ENCODE data around the gene HOXA6. TPM values are rescaled to one million over a fixed set of nuclear protein-coding genes. Genes with fewer than 3 reads are reported as not detected.
A peak's percentile ranks its signal among the peaks of the same experiment; 100 is the strongest.

HOXA6 gene
- total and polyA plus RNA-seq, 2 donors (not counting 1 experiment from before 2014, with no cell fraction given): 1.2 to 3.6 TPM

- no peaks in the 10 kb centered on the region for H3K36me3 ChIP-seq (ENCODE audit: control insufficient read depth, insufficient read depth, low read length)
- peaks cover 35% of the 10 kb centered on the region for H3K79me2 ChIP-seq (ENCODE audit: control insufficient read depth, insufficient read depth, low read length)
- no peaks in the 10 kb centered on the region for H3K27me3 ChIP-seq (ENCODE audit: control insufficient read depth, insufficient read depth, low read length)
- peak overlapping the region; percentile 90 for H3K4me2 ChIP-seq (ENCODE audit: extremely low read depth, insufficient read depth, low read length)
- TF ChIP-seq EZH2 (IDR thresholded peaks at IDR 0.05; ENCODE audit: low read length, missing control alignments) (no peak), CTCF (conservative IDR thresholded peaks at IDR 0.05 in 1 of 2, IDR thresholded peaks at IDR 0.05 in 1 of 2; ENCODE audit: low read depth in 1 of 2, low read length in 2 of 2) (no peak)
- peak overlapping the region; percentile 74 for H3K27ac ChIP-seq (ENCODE audit: insufficient read depth, low read length)
- peak overlapping the region; percentile 35 for H3K9ac ChIP-seq (ENCODE audit: insufficient read depth, low read length)
- peak overlapping the region; percentile 35 to 57 (median 41) for H3K4me3 ChIP-seq (replicated peaks in 1 of 4; ENCODE audit: control extremely low read depth in 1 of 4, insufficient read depth in 1 of 4, low read depth in 3 of 4, low read length in 4 of 4)
- peak; percentile 41 to 42 for DNase-seq (ENCODE audit: low read depth in 2 of 2)
- H3K4me1 ChIP-seq (ENCODE audit: control insufficient read depth, extremely low read depth, insufficient read depth, low read length): peaks cover 27% of the 10 kb centered on the region
- H4K20me1 ChIP-seq (ENCODE audit: control insufficient read depth, extremely low read depth, insufficient read depth, low read length): no peaks in the 10 kb centered on the region
- no peaks in the 10 kb centered on the region for H3K9me3 ChIP-seq (ENCODE audit: control insufficient read depth, insufficient read depth, low read depth, low read length)
- no peak overlapping the region for H2AFZ ChIP-seq (ENCODE audit: low read length)
Observed at GRCh38 chr7:27122077-27122910, 25.3 kb downstream of the HOXA6 start.

- Histone ChIP-seq H3K36me3 (ENCODE audit: control insufficient read depth, insufficient read depth, low read length) (no peaks in the 10 kb centered on the region), H3K9ac (ENCODE audit: insufficient read depth, low read length) (no peak overlapping the region), H3K79me2 (ENCODE audit: control insufficient read depth, insufficient read depth, low read length) (peaks cover 41% of the 10 kb centered on the region), H2AFZ (ENCODE audit: low read length) (no peak overlapping the region), H3K4me1 (ENCODE audit: control insufficient read depth, extremely low read depth, insufficient read depth, low read length) (peaks cover 27% of the 10 kb centered on the region), H3K4me3 (replicated peaks in 1 of 4; ENCODE audit: control extremely low read depth in 1 of 4, insufficient read depth in 1 of 4, low read depth in 3 of 4, low read length in 4 of 4) (peak overlapping the region; percentile 35 to 57 (median 41)), H3K9me3 (ENCODE audit: control insufficient read depth, insufficient read depth, low read depth, low read length) (no peaks in the 10 kb centered on the region), H3K27me3 (ENCODE audit: control insufficient read depth, insufficient read depth, low read length) (no peaks in the 10 kb centered on the region), H3K4me2 (ENCODE audit: extremely low read depth, insufficient read depth, low read length) (peak overlapping the region; percentile 90), H3K27ac (ENCODE audit: insufficient read depth, low read length) (peak overlapping the region; percentile 74), H4K20me1 (ENCODE audit: control insufficient read depth, extremely low read depth, insufficient read depth, low read length) (no peaks in the 10 kb centered on the region)
- peak in 1 of 2 donors; percentile 32 for DNase-seq (ENCODE audit: low read depth in 2 of 2)
- no peak for TF ChIP-seq EZH2 (IDR thresholded peaks at IDR 0.05; ENCODE audit: low read length, missing control alignments)
- TF ChIP-seq CTCF (conservative IDR thresholded peaks at IDR 0.05 in 1 of 2, IDR thresholded peaks at IDR 0.05 in 1 of 2; ENCODE audit: low read depth in 1 of 2, low read length in 2 of 2): no peak
Observed at GRCh38 chr7:27121684-27122076, 25.9 kb downstream of the HOXA6 start.

- H3K27me3 ChIP-seq (ENCODE audit: control insufficient read depth, insufficient read depth, low read length): no peaks in the 10 kb centered on the region
- no peak for TF ChIP-seq CTCF (conservative IDR thresholded peaks at IDR 0.05 in 1 of 2, IDR thresholded peaks at IDR 0.05 in 1 of 2; ENCODE audit: low read depth in 1 of 2, low read length in 2 of 2)
- no peak for TF ChIP-seq EZH2 (IDR thresholded peaks at IDR 0.05; ENCODE audit: low read length, missing control alignments)
- H3K4me3 ChIP-seq (replicated peaks in 1 of 4; ENCODE audit: control extremely low read depth in 1 of 4, insufficient read depth in 1 of 4, low read depth in 3 of 4, low read length in 4 of 4): peak overlapping the region in 1 of 4 experiments; percentile 92
- no peaks in the 10 kb centered on the region for H3K9me3 ChIP-seq (ENCODE audit: control insufficient read depth, insufficient read depth, low read depth, low read length)
- H3K4me1 ChIP-seq (ENCODE audit: control insufficient read depth, extremely low read depth, insufficient read depth, low read length): peaks cover 28% of the 10 kb centered on the region
- H3K9ac ChIP-seq (ENCODE audit: insufficient read depth, low read length): no peak overlapping the region
- no peak overlapping the region for H3K27ac ChIP-seq (ENCODE audit: insufficient read depth, low read length)
- H3K36me3 ChIP-seq (ENCODE audit: control insufficient read depth, insufficient read depth, low read length): no peaks in the 10 kb centered on the region
- no peak overlapping the region for H3K4me2 ChIP-seq (ENCODE audit: extremely low read depth, insufficient read depth, low read length)
- H2AFZ ChIP-seq (ENCODE audit: low read length): no peak overlapping the region
- no peaks in the 10 kb centered on the region for H4K20me1 ChIP-seq (ENCODE audit: control insufficient read depth, extremely low read depth, insufficient read depth, low read length)
- peaks cover 59% of the 10 kb centered on the region for H3K79me2 ChIP-seq (ENCODE audit: control insufficient read depth, insufficient read depth, low read length)
- peak in 1 of 2 donors; percentile 18 for DNase-seq (ENCODE audit: low read depth in 2 of 2)
Observed at GRCh38 chr7:27119412-27119911, 28.1 kb downstream of the HOXA6 start.
